Neural cell (in vitro differentiated cells): Measurements from ENCODE around the gene ITGAE. TPM values are rescaled to one million over a fixed set of nuclear protein-coding genes. Genes with fewer than 3 reads are reported as not detected.

ENCODE experiments used
- H2AFZ ChIP-seq: fragments of 200-600, 300-800 bp; sonication (generic), shearing (Covaris generic); 2 replicates; pipeline ENCODE4 v1.6.0; 2014; ENCODE audit warnings: low read depth, mild to moderate bottlenecking, antibody characterized with exemption, low read length, moderate library complexity
- H3F3A ChIP-seq: fragments of 200-600 bp; shearing (Covaris generic); 2 replicates; pipeline ENCODE4 v1.6.1; 2016; ENCODE audit warnings: mild to moderate bottlenecking, moderate library complexity, mixed read lengths, antibody characterized with exemption, low read length; ENCODE audit not compliant: insufficient read depth, poor library complexity, severe bottlenecking
- H3K27ac ChIP-seq: fragments of 200-600, 300-800 bp; sonication (generic), shearing (Covaris generic); 2 replicates; pipeline ENCODE4 v1.5.1; 2014; ENCODE audit warnings: mild to moderate bottlenecking, low read length, moderate library complexity
- H3K27me3 ChIP-seq: fragments of 300-800, 200-600 bp; sonication (generic), shearing (Covaris generic); 2 replicates; pipeline ENCODE4 v1.6.0; 2014; ENCODE audit warnings: mild to moderate bottlenecking, low read depth, low read length, moderate library complexity; ENCODE audit not compliant: insufficient read depth
- H3K36me3 ChIP-seq: fragments of 300-800, 200-600 bp; sonication (generic), shearing (Covaris generic); 2 replicates; pipeline ENCODE4 v1.5.1; 2014; ENCODE audit warnings: mild to moderate bottlenecking, antibody characterized with exemption, low read length, moderate library complexity; ENCODE audit not compliant: insufficient read depth
- H3K4me2 ChIP-seq: fragments of 300-800, 200-600 bp; sonication (generic), shearing (Covaris generic); 2 replicates; pipeline ENCODE4 v1.6.0; 2014; ENCODE audit warnings: mild to moderate bottlenecking, low read length
- H3K4me3 ChIP-seq: fragments of 300-800, 200-600 bp; sonication (generic), shearing (Covaris generic); 2 replicates; pipeline ENCODE4 v1.5.1; 2014; ENCODE audit warnings: mild to moderate bottlenecking, low read length, moderate library complexity
- H3K79me2 ChIP-seq: fragments of 200-600 bp; shearing (Covaris generic); replicated peaks from 2 replicates; pipeline ENCODE4 v1.6.0; 2014; ENCODE audit warnings: mild to moderate bottlenecking, low read length, moderate library complexity; ENCODE audit not compliant: insufficient read depth
- H3K9ac ChIP-seq: fragments of 300-800, 200-600 bp; sonication (generic), shearing (Covaris generic); 2 replicates; pipeline ENCODE4 v1.6.1; 2016; ENCODE audit warnings: mild to moderate bottlenecking, low read length, mixed read lengths
- H3K9me2 ChIP-seq: fragments of 200-600 bp; shearing (Covaris generic); 2 replicates; pipeline ENCODE4 v1.6.1; 2016; ENCODE audit warnings: mild to moderate bottlenecking, low read length, mixed read lengths; ENCODE audit not compliant: insufficient read depth
- H3K9me3 ChIP-seq: fragments of 200-600, 300-800 bp; sonication (generic), shearing (Covaris generic); 2 replicates; pipeline ENCODE4 v1.6.1; 2016; ENCODE audit warnings: mild to moderate bottlenecking, mixed run types, low read length, moderate library complexity, mixed read lengths
- H4K20me1 ChIP-seq: fragments of 200-600 bp; shearing (Covaris generic); 2 replicates; pipeline ENCODE4 v1.6.1; 2016; ENCODE audit warnings: mild to moderate bottlenecking, mixed run types; ENCODE audit not compliant: insufficient read depth
- EP300 ChIP-seq: fragments of 450-650 bp; conservative IDR thresholded peaks from 2 replicates; pipeline ENCODE4 v1.6.1; 2014; ENCODE audit warnings: antibody characterized with exemption, mild to moderate bottlenecking, moderate library complexity; ENCODE audit not compliant: poor library complexity, severe bottlenecking
- EZH2 ChIP-seq: fragments of 200-600, 300-800 bp; shearing (Covaris generic), sonication (generic); IDR thresholded peaks from 2 replicates; pipeline ENCODE4 v1.6.1; 2014; ENCODE audit warnings: antibody characterized with exemption, low read length, borderline replicate concordance, mild to moderate bottlenecking; ENCODE audit not compliant: insufficient read depth, poor library complexity, severe bottlenecking
- MXI1 ChIP-seq: fragments of 450-650 bp; conservative IDR thresholded peaks from 2 replicates; pipeline ENCODE4 v1.6.1; 2014; ENCODE audit warnings: antibody characterized with exemption, mild to moderate bottlenecking; ENCODE audit not compliant: poor library complexity, severe bottlenecking
- POLR2AphosphoS5 ChIP-seq: IDR thresholded peaks from 2 replicates; pipeline ENCODE4 v1.6.1; 2012
- RAD21 ChIP-seq: fragments of 450-650 bp; conservative IDR thresholded peaks from 2 replicates; pipeline ENCODE4 v1.6.1; 2014; ENCODE audit warnings: antibody characterized with exemption, mild to moderate bottlenecking, moderate library complexity
- SMC3 ChIP-seq: fragments of 450-650 bp; conservative IDR thresholded peaks from 2 replicates; pipeline ENCODE4 v1.6.1; 2014; ENCODE audit warnings: antibody characterized with exemption, mild to moderate bottlenecking, moderate library complexity; ENCODE audit not compliant: poor library complexity
- TAF1 ChIP-seq: IDR thresholded peaks from 2 replicates; pipeline ENCODE4 v1.6.1; 2012; ENCODE audit warnings: low read depth
- polyA plus RNA-seq: library from polyadenylated mRNA; depleted of rRNA; stranded (reverse); fragments of >200 nt; gene quantifications from 2 replicates; pipeline ENCODE4 v1.2.3, GENCODE V29; 2014
- TF ChIP-seq, protein P1 (sequence below): IDR thresholded peaks from 2 replicates; pipeline ENCODE4 v1.6.1; 2012; ENCODE audit warnings: borderline replicate concordance
- TF ChIP-seq, protein P2 (sequence below): fragments of 450-650 bp; IDR thresholded peaks from 2 replicates; pipeline ENCODE4 v1.5.1; 2014; ENCODE audit warnings: antibody characterized with exemption, mild to moderate bottlenecking, moderate library complexity; ENCODE audit not compliant: poor library complexity, severe bottlenecking

The ITGAE gene
- polyA plus RNA-seq, 1 donor from 2014 or later, result 169 TPM

DNA sequence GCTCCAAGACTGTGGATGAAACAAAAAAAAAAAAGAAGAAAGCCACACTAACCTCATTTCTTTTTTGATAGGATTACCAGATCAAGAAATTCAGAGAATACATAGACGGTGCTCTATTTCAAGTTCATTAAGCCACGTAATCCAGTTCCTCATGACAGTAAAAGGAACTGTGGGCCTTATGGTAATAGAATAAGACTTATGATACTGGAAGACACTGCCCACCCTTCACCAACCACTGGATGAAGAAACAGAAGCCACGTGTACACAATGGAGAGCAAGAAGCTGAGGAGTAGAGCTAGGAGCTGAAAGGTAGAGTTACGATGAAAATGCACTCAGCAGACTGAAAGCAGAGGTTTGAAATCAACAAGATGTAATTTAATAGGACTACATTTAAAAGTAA lies 33.8 kb upstream of the ITGAE start:
- TF ChIP-seq RAD21, result no peak
- no peak for TF ChIP-seq EP300
- TF ChIP-seq EZH2, result no peak
- TF ChIP-seq, protein P1, sequence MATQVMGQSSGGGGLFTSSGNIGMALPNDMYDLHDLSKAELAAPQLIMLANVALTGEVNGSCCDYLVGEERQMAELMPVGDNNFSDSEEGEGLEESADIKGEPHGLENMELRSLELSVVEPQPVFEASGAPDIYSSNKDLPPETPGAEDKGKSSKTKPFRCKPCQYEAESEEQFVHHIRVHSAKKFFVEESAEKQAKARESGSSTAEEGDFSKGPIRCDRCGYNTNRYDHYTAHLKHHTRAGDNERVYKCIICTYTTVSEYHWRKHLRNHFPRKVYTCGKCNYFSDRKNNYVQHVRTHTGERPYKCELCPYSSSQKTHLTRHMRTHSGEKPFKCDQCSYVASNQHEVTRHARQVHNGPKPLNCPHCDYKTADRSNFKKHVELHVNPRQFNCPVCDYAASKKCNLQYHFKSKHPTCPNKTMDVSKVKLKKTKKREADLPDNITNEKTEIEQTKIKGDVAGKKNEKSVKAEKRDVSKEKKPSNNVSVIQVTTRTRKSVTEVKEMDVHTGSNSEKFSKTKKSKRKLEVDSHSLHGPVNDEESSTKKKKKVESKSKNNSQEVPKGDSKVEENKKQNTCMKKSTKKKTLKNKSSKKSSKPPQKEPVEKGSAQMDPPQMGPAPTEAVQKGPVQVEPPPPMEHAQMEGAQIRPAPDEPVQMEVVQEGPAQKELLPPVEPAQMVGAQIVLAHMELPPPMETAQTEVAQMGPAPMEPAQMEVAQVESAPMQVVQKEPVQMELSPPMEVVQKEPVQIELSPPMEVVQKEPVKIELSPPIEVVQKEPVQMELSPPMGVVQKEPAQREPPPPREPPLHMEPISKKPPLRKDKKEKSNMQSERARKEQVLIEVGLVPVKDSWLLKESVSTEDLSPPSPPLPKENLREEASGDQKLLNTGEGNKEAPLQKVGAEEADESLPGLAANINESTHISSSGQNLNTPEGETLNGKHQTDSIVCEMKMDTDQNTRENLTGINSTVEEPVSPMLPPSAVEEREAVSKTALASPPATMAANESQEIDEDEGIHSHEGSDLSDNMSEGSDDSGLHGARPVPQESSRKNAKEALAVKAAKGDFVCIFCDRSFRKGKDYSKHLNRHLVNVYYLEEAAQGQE, result no peak
- TF ChIP-seq POLR2AphosphoS5, result no peak
- no peak for TF ChIP-seq SMC3
- TF ChIP-seq TAF1, result no peak
- no peak for TF ChIP-seq MXI1
- TF ChIP-seq, protein P2, sequence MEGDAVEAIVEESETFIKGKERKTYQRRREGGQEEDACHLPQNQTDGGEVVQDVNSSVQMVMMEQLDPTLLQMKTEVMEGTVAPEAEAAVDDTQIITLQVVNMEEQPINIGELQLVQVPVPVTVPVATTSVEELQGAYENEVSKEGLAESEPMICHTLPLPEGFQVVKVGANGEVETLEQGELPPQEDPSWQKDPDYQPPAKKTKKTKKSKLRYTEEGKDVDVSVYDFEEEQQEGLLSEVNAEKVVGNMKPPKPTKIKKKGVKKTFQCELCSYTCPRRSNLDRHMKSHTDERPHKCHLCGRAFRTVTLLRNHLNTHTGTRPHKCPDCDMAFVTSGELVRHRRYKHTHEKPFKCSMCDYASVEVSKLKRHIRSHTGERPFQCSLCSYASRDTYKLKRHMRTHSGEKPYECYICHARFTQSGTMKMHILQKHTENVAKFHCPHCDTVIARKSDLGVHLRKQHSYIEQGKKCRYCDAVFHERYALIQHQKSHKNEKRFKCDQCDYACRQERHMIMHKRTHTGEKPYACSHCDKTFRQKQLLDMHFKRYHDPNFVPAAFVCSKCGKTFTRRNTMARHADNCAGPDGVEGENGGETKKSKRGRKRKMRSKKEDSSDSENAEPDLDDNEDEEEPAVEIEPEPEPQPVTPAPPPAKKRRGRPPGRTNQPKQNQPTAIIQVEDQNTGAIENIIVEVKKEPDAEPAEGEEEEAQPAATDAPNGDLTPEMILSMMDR, result no peak
- Histone ChIP-seq H3K27ac (no peak overlapping the region), H3F3A (no peaks in the 10 kb centered on the region), H3K4me2 (no peak overlapping the region), H3K9me2 (no peaks in the 10 kb centered on the region), H3K9ac (no peak overlapping the region), H3K4me3 (no peak overlapping the region), H3K27me3 (no peaks in the 10 kb centered on the region), H3K36me3 (peaks cover 4% of the 10 kb centered on the region), H2AFZ (no peak overlapping the region), H3K9me3 (no peaks in the 10 kb centered on the region), H3K79me2 (peaks cover 15% of the 10 kb centered on the region), H4K20me1 (no peaks in the 10 kb centered on the region)

DNA sequence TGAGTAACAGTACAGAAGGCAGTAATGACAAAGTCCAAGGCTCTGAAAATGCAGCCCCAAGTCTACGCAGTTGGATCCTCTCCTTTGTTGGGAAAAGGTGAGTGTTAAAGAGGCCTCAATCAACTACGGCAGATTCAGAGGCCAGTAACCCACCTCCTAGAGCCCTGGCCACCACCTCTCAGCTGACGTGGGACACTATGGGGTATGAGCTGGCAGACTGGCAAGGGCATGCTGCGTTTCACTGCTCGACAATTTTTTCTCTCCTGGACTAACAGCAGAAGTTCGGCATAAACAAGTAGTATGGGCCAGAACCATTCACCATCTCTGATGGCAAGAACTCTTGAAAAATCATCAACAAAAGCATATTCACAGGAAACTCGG lies 27.9 kb upstream of the ITGAE start:
- Histone ChIP-seq H2AFZ (no peak overlapping the region), H3K4me2 (no peak overlapping the region), H3K9ac (no peak overlapping the region), H3K79me2 (no peaks in the 10 kb centered on the region), H3K4me3 (no peak overlapping the region), H3K9me2 (no peaks in the 10 kb centered on the region), H3F3A (no peaks in the 10 kb centered on the region), H3K9me3 (no peaks in the 10 kb centered on the region), H4K20me1 (peaks cover 4% of the 10 kb centered on the region), H3K27ac (no peak overlapping the region), H3K36me3 (no peaks in the 10 kb centered on the region), H3K27me3 (no peaks in the 10 kb centered on the region)
- TF ChIP-seq MXI1 (no peak), EZH2 (no peak), TAF1 (no peak), EP300 (no peak), RAD21 (no peak), POLR2AphosphoS5 (no peak), SMC3 (no peak)
- TF ChIP-seq, protein P1, result no peak
- TF ChIP-seq, protein P2, result no peak
